NCI-H146 (cell line): Measurements from ENCODE around the gene TXNRD2.

Experiments used
- DNase-seq: peaks from one replicate; lab custom pipeline; 2025; lab: John Stamatoyannopoulos, UW

The TXNRD2 gene

DNA sequence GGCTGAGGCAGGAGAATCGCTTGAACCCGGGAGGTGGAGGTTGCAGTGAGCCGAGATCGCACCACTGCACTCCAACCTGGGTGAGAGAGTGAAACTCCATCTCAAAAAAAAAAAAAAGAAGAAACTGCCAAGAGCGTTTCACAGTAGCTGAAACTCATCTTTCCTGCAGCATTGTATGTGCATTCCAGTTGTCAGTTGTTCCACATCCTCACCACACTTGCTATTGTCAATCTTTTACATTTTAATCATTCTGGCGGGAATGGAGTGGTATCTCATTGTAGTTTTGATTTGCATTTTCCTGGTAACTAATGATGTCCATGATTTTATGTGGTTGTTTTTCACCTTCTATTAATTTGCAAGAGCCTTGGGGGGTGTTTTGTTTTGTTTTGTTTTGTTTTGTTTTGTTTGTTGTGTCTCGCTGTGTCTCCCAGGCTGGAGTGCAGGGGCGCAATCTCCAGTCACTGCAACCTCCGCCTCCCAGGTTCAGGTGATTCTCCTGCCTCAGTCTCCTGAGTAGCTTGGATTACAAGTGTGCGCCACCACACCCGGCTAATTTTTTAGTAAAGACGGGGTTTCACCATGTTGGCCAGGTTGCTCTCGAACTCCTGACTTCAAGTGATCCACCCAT is 78.9 kb downstream of the TXNRD2 start:
- DNase-seq, result no peak

DNA sequence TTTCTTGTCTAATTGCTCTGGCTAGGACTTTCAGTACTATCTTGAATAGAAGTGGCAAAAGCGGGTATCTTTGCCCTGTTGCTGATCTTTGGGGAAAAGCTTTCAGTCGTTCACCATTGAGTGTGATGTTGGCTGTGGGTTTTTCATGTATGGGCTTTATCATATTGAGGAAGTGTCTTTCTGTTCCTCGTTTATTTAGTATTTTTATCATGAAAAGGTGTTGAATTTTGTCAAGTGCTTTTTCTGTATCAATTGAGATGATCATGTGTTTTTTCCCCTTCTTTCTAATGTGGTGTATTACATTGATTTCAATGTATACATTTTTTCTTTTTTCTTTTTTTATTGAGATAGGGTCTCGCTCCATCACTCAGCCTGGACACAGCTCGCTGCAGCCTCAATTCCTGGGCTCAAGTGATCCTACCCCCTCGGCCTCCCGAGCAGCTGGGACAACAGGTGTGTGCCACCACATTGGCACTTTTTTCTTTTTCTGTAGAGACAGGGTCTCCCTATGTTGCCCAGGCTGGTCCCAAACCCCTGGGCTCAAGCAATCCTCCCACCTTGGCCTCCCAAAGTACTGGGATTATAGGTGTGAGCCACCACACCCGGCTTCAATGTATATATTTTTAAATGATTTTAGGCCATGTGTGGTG is 81.6 kb downstream of the TXNRD2 start:
- no peak for DNase-seq

DNA sequence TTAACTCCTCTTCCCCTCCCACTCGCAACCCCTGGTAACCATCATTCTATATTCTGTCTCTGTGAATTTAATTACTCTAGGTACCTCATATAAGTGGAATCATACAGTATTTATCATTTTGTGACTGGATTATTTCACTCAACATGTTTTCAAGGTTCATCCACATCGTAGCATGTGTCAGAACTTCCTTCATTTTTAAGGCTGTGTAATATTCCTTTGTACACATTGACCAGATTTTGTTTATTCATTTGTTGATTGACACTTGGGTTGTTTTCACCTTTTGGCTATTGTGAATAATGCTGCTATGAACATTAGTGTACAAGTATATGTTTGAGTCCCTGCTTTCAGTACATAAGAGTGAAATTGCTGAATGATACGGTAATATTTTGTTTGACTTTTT is 84.2 kb downstream of the TXNRD2 start:
- no peak for DNase-seq

DNA sequence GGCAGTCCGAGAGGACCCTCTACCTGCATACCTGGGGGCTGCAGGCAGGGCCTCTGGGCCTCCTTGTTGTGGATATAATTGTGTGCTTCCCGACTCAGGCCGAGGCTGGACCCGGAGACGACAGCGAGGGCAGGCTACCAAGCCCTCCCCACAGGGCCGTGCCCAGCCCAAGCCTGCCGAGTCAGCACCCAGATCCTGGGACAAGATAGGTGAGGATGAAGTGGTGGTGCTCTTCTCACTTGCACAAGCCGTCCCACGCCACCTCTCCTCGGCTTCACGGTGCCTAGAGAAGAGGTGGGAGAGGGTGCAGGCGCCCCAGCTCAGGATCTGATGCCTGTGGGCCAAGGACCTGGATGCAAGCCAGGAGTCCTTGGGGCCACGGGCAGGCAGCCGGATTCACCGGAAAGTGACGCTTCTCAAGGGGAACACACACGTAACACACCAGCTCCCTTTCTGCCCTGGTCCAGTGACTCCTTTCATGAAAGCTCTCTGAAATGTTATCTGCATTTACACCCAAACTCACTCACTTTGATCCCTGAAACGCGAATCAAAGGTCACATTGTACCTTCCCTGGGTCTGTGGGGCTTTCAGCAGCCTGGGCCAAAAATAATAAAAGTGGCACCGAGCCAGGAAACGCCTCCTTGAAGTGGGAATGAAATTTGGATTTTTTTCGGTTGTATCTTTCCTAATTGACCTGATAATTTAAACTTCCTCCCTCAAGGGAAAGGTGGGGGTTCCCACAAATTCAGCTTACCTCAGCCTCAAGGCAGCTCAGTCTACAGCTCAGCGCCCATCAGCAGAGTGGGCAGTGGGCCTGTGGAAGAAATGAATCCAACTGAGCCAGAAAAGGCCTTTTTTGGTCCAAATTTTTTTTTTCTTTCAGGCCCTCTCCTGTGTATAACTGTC is 85.9 kb downstream of the TXNRD2 start:
- DNase-seq, result peak; percentile 35

DNA sequence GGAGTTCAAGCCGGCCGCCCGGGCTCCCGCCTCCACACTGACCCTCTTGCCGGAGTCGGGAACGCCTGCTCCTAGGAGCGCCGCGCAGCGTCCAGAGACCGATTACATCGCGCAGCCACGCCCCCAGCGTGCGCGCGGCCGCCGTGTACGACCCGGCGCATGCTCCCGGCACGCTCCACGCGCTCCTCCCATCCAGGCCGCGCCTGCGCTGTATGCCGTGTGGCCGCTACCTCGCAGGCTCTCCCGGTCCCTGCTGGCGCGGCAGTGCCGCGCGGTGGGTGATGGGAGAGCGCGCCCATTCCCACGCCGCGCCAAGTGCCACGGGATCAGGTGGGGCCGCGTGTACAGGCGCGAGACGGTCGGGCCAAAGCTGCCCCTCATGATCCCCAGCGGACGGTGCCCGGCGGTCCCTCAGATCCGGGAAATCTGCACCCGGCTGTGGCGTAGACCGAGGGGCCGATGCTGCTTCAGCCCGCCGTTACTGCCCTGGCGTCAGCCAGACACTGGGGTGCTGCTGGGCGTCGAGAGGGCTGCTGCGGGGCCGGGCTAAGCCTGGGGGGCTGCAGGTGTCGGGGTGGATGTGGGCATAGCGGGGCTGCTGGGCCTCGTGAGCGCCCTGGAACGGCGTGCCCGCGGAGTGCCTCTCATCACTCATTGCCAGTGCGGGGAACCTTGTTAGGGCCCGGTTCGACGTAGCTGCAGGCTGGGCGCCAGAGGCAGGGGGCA is 86.7 kb downstream of the TXNRD2 start, which contains the start of the genes GNB1L and RTL10:
TSS of gene GNB1L (minus strand) at position 97 of the 726 bp plus-strand sequence. CDS start 33,519 bp downstream, outside the sequence.
TSS of gene RTL10 (minus strand) at position 97 of the 726 bp plus-strand sequence. CDS start 2,613 bp downstream, outside the sequence.
- DNase-seq, result peak; percentile 91

DNA sequence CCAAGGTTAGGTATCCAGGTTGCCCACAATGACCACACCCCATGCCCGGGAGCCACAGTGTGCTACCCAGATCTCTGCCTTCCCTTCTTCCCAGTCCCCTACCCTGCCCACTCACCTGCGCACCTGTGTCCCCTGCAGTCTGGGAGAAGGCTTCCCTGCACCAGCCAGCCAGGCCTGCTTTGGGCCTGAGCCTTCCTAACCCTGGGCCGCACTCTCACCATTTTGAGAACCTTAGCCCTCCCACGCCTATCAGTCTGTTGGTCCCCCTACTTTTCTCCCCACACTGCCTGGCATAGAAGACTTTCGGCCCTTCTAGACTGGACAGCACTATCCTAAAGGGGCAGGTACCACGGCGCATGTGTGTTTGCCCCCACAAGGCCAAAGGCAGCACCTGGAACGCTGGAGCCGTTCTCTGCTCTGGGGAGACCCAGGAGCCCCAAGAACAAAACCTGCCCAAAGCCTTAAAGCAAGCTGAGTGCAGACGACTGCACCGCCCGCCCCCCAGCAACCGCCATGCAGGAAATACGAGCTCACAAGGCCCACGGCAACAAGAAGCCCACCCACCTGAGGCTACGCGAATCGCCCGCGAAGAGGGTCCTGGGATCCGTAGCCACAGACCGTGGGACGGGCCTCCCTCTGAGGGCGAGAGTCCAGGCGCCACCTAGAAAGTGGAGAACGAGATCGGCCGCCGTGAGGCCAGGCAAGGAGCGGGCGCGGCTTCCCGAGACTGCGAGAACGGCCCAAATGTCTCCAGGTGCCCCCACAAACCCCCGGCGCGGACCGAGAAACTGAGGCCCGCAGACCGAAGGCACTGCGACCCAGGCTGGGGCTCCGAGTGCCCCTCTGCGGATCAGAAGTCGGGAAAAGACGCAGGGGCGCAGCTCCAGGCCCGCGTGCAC is 87.5 kb downstream of the TXNRD2 start:
- DNase-seq, result peak; percentile 29

DNA sequence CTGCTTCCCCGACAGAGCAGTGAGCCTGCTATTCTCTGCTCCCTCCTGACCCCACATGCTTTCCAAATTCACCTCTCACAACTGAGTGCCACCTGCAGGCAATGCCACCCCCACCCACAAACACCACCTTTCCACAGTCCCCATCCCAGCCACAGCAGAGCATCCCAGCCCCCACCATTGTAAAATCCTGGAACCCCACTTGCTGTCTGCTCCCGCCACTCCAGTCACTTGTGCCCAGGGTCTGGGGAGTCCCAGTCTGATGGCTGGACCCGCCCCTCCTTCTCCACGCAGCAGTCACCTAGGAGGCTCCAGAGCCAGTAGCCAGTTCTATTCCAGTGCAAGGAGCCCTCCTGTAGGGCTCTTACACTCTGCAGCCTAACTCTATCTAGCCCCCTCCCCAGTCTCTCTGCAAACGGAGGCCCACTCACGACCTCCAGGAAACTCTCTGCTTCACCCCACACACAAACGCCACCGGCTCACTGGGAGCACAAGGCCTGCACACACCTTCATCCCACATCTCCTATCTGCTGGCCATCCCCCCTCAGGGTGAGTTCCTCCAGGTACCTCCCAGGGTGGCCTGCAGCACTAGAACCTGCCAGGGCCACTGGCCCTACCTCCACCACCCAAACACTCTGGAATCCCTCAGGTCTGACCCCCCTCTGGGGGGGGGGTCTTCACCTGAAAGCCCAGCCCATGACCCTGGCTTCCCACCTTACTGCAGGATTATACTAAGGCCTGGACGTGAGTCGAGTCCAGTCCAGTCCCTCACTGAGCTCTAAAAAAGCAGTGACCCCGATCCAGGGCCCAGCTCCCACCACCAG is 88.3 kb downstream of the TXNRD2 start:
- no peak for DNase-seq

DNA sequence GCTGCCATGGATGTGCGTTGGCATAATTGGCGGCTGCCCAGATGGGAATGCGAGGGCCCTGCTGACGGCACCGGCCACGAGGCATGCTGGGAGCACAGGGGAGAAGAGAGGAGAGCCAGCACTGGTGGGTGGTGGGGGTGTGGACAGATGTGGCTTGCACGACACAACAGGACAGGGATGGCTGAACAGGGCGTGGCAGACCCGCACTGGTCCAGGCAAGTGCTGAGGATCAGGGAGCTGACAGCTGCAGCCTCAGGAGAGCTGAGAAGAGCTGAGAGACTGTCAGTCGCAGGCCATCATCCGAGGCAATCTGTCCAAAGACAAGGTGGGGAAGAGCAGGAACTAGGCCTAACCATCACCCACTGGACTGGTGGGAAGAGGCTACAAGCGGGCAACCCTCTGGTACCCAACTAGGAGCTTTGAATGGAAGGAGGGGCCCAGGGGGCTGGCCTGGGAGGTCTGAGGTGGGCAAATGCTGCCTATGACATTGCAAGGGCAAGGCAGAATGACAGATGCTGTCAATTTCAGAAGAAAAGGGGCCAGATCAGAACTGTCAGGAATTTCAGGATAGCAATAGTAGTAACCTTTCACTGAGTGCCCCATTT is 89.3 kb downstream of the TXNRD2 start:
- no peak for DNase-seq

DNA sequence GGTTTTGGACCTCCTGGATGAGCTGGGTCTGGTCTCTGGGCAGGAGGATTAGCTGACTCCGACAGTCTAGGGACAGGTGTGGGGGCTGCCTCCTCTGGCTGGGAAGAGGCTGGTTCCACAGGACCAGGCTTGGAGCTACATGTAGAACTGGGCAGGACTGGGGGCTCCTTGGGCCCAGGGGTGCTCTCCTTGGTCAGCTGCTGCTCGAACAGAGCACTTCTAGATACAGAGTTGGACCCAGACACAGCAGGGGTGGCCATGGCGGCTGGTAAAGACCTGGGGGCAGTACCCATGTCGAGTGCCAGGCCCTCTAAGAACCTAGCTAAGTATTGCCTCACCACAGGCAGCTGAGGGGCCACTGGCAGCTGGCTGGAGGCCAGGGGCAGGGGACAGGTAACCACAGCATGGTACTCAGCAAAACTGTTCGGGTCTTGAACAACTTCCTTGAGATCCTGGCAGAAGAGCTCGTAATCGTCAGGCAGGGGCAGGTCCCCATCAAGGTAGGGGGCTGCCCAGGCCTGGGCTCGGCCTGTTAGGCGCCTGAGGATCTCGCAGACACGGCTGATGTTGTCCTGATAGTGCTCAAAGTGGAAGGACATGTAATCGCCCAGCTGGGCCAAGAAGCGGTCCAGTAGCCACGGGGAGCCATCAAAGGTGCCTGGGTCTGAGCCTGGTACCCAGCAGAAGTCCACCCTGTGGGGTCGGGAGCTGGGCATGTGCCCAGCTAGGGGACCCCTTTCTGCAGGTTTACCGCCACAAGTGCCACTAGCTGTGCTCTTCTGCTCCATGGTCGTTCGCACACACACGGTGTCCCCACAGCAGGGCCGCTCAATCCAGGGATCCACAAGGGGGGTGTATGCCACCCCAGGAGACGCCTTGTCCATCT is 90.1 kb downstream of the TXNRD2 start:
- DNase-seq, result no peak

DNA sequence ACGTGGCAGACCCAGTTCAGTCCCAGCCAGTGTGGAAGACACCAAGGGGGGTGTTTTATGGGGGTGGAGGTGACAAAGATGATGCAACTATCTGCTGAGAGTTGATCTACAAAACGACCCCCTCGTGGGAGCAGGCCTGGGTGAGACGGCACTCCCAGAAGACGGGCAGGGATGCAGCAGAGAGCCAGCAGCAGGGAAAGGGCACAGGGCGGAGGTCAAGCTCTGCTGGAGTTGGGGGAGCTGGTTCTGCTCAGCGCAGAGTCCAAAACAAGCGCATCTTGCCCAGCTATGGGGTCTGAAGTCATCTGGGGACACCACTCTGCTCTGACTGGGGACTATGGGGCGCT is 90.9 kb downstream of the TXNRD2 start:
- no peak for DNase-seq

DNA sequence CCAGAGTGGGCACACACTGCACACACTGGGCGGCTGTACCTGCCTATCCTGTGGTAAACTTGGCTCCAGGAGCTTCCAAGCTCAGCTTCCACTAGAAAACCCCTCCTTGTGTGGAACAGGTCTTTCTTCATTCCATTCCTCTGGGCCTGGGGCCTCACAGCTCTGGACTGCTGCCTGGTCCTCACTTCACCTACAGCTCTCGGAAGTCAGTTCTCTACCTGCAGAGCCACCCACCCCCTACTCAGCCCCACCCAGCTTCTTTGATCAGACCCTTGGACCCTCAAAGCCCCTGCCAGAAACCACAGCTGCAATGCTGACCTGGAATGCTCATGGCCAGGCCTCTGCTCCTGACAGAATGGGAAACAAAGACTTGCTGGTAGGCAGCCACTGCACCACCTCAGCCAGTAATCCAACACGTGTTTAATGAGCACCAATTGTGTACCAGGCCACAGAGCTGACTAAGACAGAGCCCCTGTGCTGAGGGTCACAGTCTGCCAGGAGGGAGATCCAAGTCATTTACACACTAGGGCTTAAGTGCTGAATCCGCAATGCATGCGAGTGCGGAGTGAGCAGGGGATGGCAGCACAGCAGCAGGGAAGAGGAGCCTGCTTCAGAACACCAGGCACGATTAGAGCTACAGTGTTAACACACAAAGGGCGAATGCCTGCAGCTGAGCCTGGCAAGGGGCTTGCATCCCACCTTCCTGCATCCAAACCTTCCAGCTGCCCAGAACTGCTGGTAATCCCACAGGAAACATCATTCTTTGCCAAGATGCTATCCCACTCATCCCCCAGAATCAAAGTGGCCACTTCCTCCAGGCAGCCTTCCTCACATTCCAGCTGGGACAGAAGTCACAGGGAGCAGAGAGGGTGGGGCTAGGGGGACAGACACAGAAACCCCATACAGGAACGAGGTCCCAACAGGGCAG is 91.5 kb downstream of the TXNRD2 start:
- DNase-seq, result no peak

DNA sequence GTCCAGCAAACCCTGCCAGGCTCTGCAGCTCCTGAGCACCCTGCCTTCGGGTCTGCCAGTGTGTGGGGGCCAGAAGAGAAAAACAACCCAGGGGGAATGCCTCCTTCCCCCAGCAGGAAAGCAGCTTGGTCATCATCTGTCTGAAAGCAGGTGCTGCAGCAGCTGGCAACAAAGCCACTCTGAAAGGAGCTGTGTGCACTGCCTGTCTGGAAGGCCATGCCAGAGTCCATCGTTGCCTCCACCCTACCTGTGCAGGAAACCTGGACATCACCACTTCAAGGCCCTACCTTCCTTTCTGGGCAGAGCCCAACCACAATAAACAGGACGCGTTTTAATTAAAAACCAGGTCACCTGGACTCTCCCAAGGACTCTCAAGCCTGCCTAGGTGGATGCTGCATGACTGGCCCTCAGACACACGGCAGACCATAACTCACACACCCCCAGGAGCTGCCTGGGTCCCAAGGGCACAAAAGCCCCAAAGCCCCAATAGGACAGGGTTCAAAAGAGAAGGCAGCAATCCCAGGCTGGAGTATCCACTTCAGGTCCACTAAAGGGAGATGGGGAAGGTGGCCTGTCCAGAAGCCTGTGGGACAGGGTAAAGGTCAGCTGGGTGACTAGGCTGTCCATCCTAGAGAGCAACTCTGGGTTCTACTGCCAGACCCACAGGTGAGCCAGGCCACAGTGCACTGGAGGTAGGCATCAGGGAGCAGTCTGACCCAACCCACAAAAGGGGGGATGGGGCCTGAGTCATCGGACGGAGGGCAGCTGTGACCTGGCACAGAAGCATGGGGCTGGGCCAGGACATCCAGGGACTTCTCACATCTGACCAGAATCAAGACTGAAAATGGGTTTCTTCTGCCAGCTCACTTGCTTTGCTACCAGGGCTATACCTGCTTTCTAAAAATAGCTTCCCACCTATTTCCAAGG is 93.1 kb downstream of the TXNRD2 start:
- DNase-seq, result peak; percentile 43

DNA sequence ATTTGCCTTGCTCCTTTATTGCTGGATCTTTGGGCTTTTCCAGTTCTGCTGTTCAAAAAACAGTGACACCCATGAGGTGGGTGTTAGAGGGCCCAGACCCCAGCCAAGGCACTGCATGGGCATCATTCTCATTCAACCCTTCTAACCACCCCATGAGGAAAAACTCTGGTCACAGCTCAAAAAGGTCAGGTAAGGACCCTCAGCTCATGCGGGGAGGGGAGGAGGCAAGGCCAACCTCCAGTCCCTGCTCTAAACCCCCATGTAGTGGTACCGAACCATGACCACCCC is 94.3 kb downstream of the TXNRD2 start:
- DNase-seq, result no peak

DNA sequence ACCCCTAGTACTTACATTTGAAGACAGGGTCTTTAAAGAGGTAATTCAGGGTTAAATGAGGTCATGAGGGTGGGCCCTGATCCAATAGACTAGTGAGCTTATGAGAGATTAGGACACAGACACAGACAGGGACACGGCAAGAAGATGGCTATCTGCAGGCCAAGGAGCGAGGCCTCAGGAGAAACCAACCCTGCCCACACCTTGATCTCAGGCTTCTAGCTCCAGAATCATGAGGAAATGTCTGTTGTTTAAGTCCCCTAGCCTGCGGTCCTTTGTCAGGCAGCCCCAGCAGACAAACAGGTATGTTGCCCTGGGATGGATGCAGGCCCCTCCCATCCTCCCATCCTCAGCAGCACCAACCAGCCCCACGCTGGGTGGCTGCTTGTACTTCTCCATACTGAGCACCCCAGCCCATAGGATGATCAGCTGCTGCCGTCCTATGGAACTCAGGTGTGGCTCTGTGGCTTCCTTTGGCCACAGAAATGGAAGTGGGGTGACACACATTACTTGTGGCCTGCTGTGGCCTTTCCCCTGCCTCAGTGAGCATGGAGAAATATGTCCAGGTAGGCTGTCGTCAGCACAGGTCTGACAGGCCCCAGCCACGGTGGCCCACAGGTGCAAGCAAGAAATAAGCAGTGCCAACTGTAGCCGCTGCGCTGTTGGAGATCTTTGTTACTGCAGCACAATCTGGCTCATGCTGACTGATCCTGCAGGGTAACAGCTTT is 94.8 kb downstream of the TXNRD2 start:
- DNase-seq, result no peak

DNA sequence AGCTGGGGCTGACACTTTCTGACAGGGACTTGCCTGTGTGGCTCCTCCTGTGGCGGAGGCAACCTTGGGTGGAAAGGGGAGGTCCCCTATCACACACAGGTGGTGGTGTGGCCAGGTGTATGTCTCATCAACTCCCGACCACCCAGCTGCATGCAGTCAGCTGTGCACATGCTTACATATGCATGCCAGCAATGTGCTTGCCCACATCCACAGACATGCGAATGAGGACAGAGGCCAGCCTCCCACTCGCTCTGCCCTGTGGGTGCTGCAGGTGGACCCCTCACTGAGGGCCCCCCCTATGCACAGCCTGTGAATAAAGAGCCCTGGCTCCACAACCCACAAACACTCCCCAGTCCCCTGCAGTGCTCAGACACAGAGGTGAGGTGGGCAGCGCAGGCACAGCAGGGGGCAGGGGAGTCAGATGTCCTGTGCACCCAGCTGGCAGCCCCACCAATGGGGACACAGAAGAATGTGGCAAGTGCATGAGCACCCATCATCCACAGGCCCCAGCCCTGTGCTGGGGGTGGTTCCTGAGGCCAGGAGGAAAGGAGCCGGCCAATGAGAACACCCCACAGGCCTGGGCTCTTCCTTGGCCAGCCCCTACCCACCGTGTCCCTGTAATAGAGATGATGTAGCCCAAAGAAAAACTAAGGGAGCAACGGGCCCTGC is 96.4 kb downstream of the TXNRD2 start:
- no peak for DNase-seq
